GM18873 (cell line): ENCODE results near the gene ITGB7.

ENCODE experiments used
- ATAC-seq: cut with Tn5 transposase; IDR thresholded peaks from one replicate; pipeline ENCODE4 v1.9.1; 2021; ENCODE audit warnings: mild to moderate bottlenecking, moderate library complexity, moderate number of reproducible peaks; ENCODE audit not compliant: unreplicated experiment, low FRiP score

Gene ITGB7

GRCh38 chr12:53159195-53159839, 47.7 kb downstream of the ITGB7 start:
- ATAC-seq = no peak

GRCh38 chr12:53152390-53152789, 54.7 kb downstream of the ITGB7 start:
- no peak for ATAC-seq

GRCh38 chr12:53151039-53151438, 56.0 kb downstream of the ITGB7 start:
- ATAC-seq = no peak

- ATAC-seq = no peak
Observed at GRCh38 chr12:53147653-53148052, 59.4 kb downstream of the ITGB7 start.

GRCh38 chr12:53147181-53147580, 59.9 kb downstream of the ITGB7 start:
- ATAC-seq = no peak

GRCh38 chr12:53145383-53146260, 61.4 kb downstream of the ITGB7 start:
- no peak for ATAC-seq

- no peak for ATAC-seq
Observed at GRCh38 chr12:53143355-53143754, 63.7 kb downstream of the ITGB7 start.
